Hepatocyte (in vitro differentiated cells): ENCODE data around the gene PRR36.

Experiments used
- EZH2 ChIP-seq: fragments of 200-600 bp; sonication (generic); IDR thresholded peaks from 2 replicates; pipeline ENCODE4 v1.6.1; 2016; ENCODE audit warnings: antibody characterized with exemption, mild to moderate bottlenecking, borderline replicate concordance
- EZH2phosphoT487 ChIP-seq: fragments of 200-600 bp; sonication (generic); IDR thresholded peaks from one replicate; pipeline ENCODE4 v1.6.1; 2018; ENCODE audit warnings: antibody characterized with exemption, mild to moderate bottlenecking, low read depth, moderate library complexity; ENCODE audit not compliant: unreplicated experiment, severe bottlenecking
- TF ChIP-seq, protein P1 (sequence below): fragments of 200-600 bp; sonication (generic); IDR thresholded peaks from 2 replicates; pipeline ENCODE4 v1.5.1; 2016; ENCODE audit warnings: antibody characterized with exemption, mild to moderate bottlenecking; ENCODE audit not compliant: poor library complexity

DNA sequence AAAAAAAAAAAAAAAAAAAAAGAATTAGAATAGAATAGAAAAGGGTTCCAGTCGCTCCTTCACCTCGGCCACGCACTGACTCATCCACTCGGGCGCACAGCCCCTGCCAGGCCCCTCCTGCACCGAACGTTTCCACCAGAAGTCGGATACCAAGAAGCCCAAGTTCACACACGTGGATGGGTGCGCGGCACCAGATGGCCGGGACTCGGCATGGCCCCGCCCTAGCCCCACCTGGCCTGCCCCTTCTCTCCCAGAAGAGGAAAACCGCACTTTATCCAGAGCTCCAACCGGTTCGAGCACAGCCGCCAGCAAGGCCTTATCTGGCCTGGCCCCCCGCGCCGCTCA is 5.9 kb downstream of the PRR36 start:
- TF ChIP-seq, protein P1, sequence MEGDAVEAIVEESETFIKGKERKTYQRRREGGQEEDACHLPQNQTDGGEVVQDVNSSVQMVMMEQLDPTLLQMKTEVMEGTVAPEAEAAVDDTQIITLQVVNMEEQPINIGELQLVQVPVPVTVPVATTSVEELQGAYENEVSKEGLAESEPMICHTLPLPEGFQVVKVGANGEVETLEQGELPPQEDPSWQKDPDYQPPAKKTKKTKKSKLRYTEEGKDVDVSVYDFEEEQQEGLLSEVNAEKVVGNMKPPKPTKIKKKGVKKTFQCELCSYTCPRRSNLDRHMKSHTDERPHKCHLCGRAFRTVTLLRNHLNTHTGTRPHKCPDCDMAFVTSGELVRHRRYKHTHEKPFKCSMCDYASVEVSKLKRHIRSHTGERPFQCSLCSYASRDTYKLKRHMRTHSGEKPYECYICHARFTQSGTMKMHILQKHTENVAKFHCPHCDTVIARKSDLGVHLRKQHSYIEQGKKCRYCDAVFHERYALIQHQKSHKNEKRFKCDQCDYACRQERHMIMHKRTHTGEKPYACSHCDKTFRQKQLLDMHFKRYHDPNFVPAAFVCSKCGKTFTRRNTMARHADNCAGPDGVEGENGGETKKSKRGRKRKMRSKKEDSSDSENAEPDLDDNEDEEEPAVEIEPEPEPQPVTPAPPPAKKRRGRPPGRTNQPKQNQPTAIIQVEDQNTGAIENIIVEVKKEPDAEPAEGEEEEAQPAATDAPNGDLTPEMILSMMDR: no peak
- TF ChIP-seq EZH2phosphoT487 (no peak), EZH2 (no peak)
